H9 (cell line): ENCODE data around the gene SOHLH1. TPM values are rescaled to one million over a fixed set of nuclear protein-coding genes. Genes with fewer than 3 reads are reported as not detected.

Source experiments
- DNase-seq: peaks from one replicate; pipeline ENCODE4 v3.0.0-alpha.2; 2017
- H2AFZ ChIP-seq: one replicate; pipeline ENCODE4 v1.6.1; 2013; ENCODE audit warnings: mild to moderate bottlenecking, low read length, control low read depth, moderate library complexity
- H2AK5ac ChIP-seq: 2 replicates; pipeline ENCODE4 v1.6.1; 2013; ENCODE audit warnings: low read length, control low read depth, mixed read lengths; ENCODE audit not compliant: insufficient read length
- H2BK120ac ChIP-seq: one replicate; pipeline ENCODE4 v1.6.1; 2013; ENCODE audit warnings: low read depth, mild to moderate bottlenecking, low read length, control low read depth, inconsistent platforms; ENCODE audit not compliant: poor library complexity, severe bottlenecking
- H2BK12ac ChIP-seq: 2 replicates; pipeline ENCODE4 v1.6.1; 2013; ENCODE audit warnings: low read length, control low read depth, mixed read lengths, low read depth; ENCODE audit not compliant: insufficient read length
- H2BK15ac ChIP-seq: 2 replicates; pipeline ENCODE4 v1.6.1; 2013; ENCODE audit warnings: low read depth, low read length, control low read depth
- H2BK20ac ChIP-seq: one replicate; pipeline ENCODE4 v1.6.1; 2013; ENCODE audit warnings: low read depth, mild to moderate bottlenecking, low read length, control low read depth, inconsistent platforms; ENCODE audit not compliant: poor library complexity, severe bottlenecking
- H2BK5ac ChIP-seq: 2 replicates; pipeline ENCODE4 v1.6.1; 2013; ENCODE audit warnings: low read length, control low read depth, mixed read lengths; ENCODE audit not compliant: insufficient read length
- H3K14ac ChIP-seq: 2 replicates; pipeline ENCODE4 v1.6.1; 2013; ENCODE audit warnings: low read length, control low read depth; ENCODE audit not compliant: insufficient read depth
- H3K18ac ChIP-seq: 2 replicates; pipeline ENCODE4 v1.6.1; 2013; ENCODE audit warnings: low read depth, mild to moderate bottlenecking, mixed read lengths, low read length, control low read depth; ENCODE audit not compliant: insufficient read length
- H3K23ac ChIP-seq: 2 replicates; pipeline ENCODE4 v1.6.1; 2013; ENCODE audit warnings: low read length, control low read depth, mixed read lengths, low read depth; ENCODE audit not compliant: insufficient read length
- H3K23me2 ChIP-seq: 2 replicates; pipeline ENCODE4 v1.6.1; 2013; ENCODE audit warnings: low read depth, mild to moderate bottlenecking, mixed read lengths, low read length, control low read depth; ENCODE audit not compliant: insufficient read length, poor library complexity, severe bottlenecking
- H3K27ac ChIP-seq: 2 replicates; pipeline ENCODE4 v1.5.1; 2013; ENCODE audit warnings: low read length, control low read depth, mixed read lengths, low read depth; ENCODE audit not compliant: insufficient read length
- H3K27me3 ChIP-seq: 2 replicates; pipeline ENCODE4 v1.6.1; 2013; ENCODE audit warnings: low read length, control low read depth, inconsistent platforms; ENCODE audit not compliant: insufficient read depth
- H3K4ac ChIP-seq: 2 replicates; pipeline ENCODE4 v1.6.1; 2013; ENCODE audit warnings: low read depth, mild to moderate bottlenecking, control low read depth, inconsistent platforms, low read length, moderate library complexity
- H3K4me1 ChIP-seq: 2 replicates; pipeline ENCODE4 v1.6.1; 2013; ENCODE audit warnings: low read length, control low read depth, inconsistent platforms; ENCODE audit not compliant: insufficient read depth
- H3K4me2 ChIP-seq: 2 replicates; pipeline ENCODE4 v1.6.1; 2013; ENCODE audit warnings: low read length, control low read depth, mixed read lengths; ENCODE audit not compliant: insufficient read length, insufficient read depth
- H3K56ac ChIP-seq: 2 replicates; pipeline ENCODE4 v1.6.1; 2013; ENCODE audit warnings: low read depth, mild to moderate bottlenecking, mixed read lengths, low read length, control low read depth; ENCODE audit not compliant: insufficient read length
- H3K79me1 ChIP-seq: 2 replicates; pipeline ENCODE4 v1.6.1; 2013; ENCODE audit warnings: low read depth, mild to moderate bottlenecking, moderate library complexity, low read length, control low read depth, inconsistent platforms; ENCODE audit not compliant: insufficient read depth, poor library complexity, severe bottlenecking
- H3K79me2 ChIP-seq: 2 replicates; pipeline ENCODE4 v1.6.1; 2013; ENCODE audit warnings: low read length, control low read depth, inconsistent platforms; ENCODE audit not compliant: insufficient read depth
- H3K9ac ChIP-seq: 2 replicates; pipeline ENCODE4 v1.6.1; 2013; ENCODE audit warnings: low read length, control low read depth, mixed read lengths; ENCODE audit not compliant: insufficient read length; ENCODE audit errors: extremely low read depth
- H3K9me3 ChIP-seq: one replicate; pipeline ENCODE4 v1.6.1; 2013; ENCODE audit warnings: low read depth, low read length, inconsistent platforms; ENCODE audit not compliant: control insufficient read depth
- H3T11ph ChIP-seq: one replicate; pipeline ENCODE4 v1.6.1; 2013; ENCODE audit warnings: mild to moderate bottlenecking, low read length, control low read depth, inconsistent platforms
- H4K20me1 ChIP-seq: one replicate; pipeline ENCODE4 v1.6.1; 2013; ENCODE audit not compliant: control insufficient read depth, insufficient read length, insufficient read depth
- H4K5ac ChIP-seq: 2 replicates; pipeline ENCODE4 v1.6.1; 2013; ENCODE audit warnings: low read depth, mild to moderate bottlenecking, mixed read lengths, low read length, control low read depth; ENCODE audit not compliant: insufficient read length
- H4K8ac ChIP-seq: replicated peaks from 2 replicates; pipeline ENCODE4 v1.6.1; 2013; ENCODE audit warnings: low read length, control low read depth, mixed read lengths, low read depth; ENCODE audit not compliant: insufficient read length
- H4K91ac ChIP-seq: 2 replicates; pipeline ENCODE4 v1.6.1; 2013; ENCODE audit warnings: low read depth, mild to moderate bottlenecking, moderate library complexity, mixed read lengths, low read length, control low read depth; ENCODE audit not compliant: insufficient read length
- H3K27ac Mint-ChIP-seq, 3 experiments: 2 replicates in 2 of 3; 3 replicates in 1 of 3; pipeline ENCODE4 v1.8.0; 2020 to 2021; ENCODE audit warnings: mixed read lengths in 3 of 3, mild to moderate bottlenecking in 1 of 3, moderate library complexity in 1 of 3
- H3K27me3 Mint-ChIP-seq: 2 replicates; pipeline ENCODE4 v1.8.0; 2021; ENCODE audit warnings: low read depth, mild to moderate bottlenecking, moderate library complexity, mixed read lengths
- H3K36me3 Mint-ChIP-seq, 3 experiments: 2 replicates in 2 of 3; 3 replicates in 1 of 3; pipeline ENCODE4 v1.8.0; 2020 to 2021; ENCODE audit warnings: low read depth in 3 of 3, mixed read lengths in 3 of 3; ENCODE audit not compliant: insufficient read depth in 1 of 3
- H3K4me1 Mint-ChIP-seq, 2 experiments: 2 replicates each; pipeline ENCODE4 v1.8.0; 2020; ENCODE audit warnings: mixed read lengths in 2 of 2
- H3K4me3 Mint-ChIP-seq, 2 experiments: 2 replicates in 1 of 2; 3 replicates in 1 of 2; pipeline ENCODE4 v1.8.0; 2020 to 2021; ENCODE audit warnings: mild to moderate bottlenecking in 2 of 2, mixed read lengths in 2 of 2, moderate library complexity in 1 of 2
- H3K9me3 Mint-ChIP-seq, 2 experiments: 2 replicates in 1 of 2; 3 replicates in 1 of 2; pipeline ENCODE4 v1.8.0; 2020; ENCODE audit warnings: mild to moderate bottlenecking in 2 of 2, mixed read lengths in 2 of 2, moderate library complexity in 1 of 2
- WGBS: extraction: QIAGEN DNeasy Blood & Tissue Kit; methylation state at CpG from one replicate; pipeline ENCODE4 v1.1.7; 2013; ENCODE audit warnings: missing lambda C conversion rate, low lambda C conversion rate, mixed read lengths; ENCODE audit not compliant: insufficient read length; ENCODE audit errors: extremely low coverage; 5-methylcytosine and 5-hydroxymethylcytosine counted together
- total RNA-seq: library from RNA; stranded (reverse); gene quantifications from 2 replicates; pipeline ENCODE4 v1.2.1, GENCODE V29; 2021
- TF ChIP-seq, protein P1 (sequence below): fragments of 200-600 bp; sonication (generic); conservative IDR thresholded peaks from 3 replicates; pipeline ENCODE4 v1.8.0; 2021; ENCODE audit warnings: antibody characterized with exemption, mild to moderate bottlenecking

SOHLH1 gene
- total RNA-seq, 1 experiment from 2014 or later = not detected

DNA sequence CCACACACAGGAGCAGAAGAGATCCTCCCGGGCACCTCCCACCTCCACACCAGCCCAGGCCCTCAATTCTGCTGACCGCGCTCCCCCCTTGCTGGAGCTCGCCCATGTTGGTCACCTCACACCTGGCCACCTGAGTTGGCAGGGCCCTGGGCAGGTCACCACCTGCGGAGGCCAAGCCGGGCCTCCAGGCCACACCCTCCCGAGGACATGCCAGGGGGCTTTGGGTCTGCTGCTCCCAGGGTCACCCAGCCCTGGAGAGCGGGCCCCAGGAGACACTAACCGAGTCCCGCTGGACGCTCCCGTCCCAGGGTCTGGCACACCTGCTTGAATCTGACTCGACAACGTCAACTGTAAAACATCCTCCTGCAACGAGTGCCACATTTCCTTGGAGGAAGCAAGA lies 2.1 kb downstream of the SOHLH1 start:
- H3K14ac ChIP-seq = no peak overlapping the region
- DNase-seq = no peak
- H4K5ac ChIP-seq = no peak overlapping the region
- H4K91ac ChIP-seq = no peak overlapping the region
- H3K27me3 Mint-ChIP-seq = peaks cover 4% of the 10 kb centered on the region
- no peaks in the 10 kb centered on the region for H3K79me1 ChIP-seq
- H3K9me3 Mint-ChIP-seq = no peaks in the 10 kb centered on the region
- H3K27ac ChIP-seq = no peak overlapping the region
- H3K79me2 ChIP-seq = no peaks in the 10 kb centered on the region
- no peaks in the 10 kb centered on the region for H3K27me3 ChIP-seq
- H3K4me1 ChIP-seq = no peaks in the 10 kb centered on the region
- no peaks in the 10 kb centered on the region for H4K20me1 ChIP-seq
- H2BK20ac ChIP-seq = no peak overlapping the region
- H2BK12ac ChIP-seq = no peak overlapping the region
- no peak overlapping the region for H3T11ph ChIP-seq
- H3K4ac ChIP-seq = no peak overlapping the region
- no peak overlapping the region for H3K4me3 Mint-ChIP-seq
- H3K23me2 ChIP-seq = no peaks in the 10 kb centered on the region
- H3K23ac ChIP-seq = no peak overlapping the region
- H3K9me3 ChIP-seq = no peaks in the 10 kb centered on the region
- no peak overlapping the region for H2AFZ ChIP-seq
- no peak overlapping the region for H3K27ac Mint-ChIP-seq
- peaks cover 3 to 9% of the 10 kb centered on the region in 2 experiments; a peak in 2 of 4 replicates for H3K4me1 Mint-ChIP-seq
- no peak overlapping the region for H3K9ac ChIP-seq
- H3K36me3 Mint-ChIP-seq = no peaks in the 10 kb centered on the region
- WGBS = no CpG with 5 or more reads among the region's 15 CpGs
- H2BK5ac ChIP-seq = no peak overlapping the region
- no peak overlapping the region for H2BK120ac ChIP-seq
- no peak overlapping the region for H3K4me2 ChIP-seq
- no peak overlapping the region for H3K18ac ChIP-seq
- no peak overlapping the region for H2BK15ac ChIP-seq
- H4K8ac ChIP-seq = no peak overlapping the region
- TF ChIP-seq, protein P1, sequence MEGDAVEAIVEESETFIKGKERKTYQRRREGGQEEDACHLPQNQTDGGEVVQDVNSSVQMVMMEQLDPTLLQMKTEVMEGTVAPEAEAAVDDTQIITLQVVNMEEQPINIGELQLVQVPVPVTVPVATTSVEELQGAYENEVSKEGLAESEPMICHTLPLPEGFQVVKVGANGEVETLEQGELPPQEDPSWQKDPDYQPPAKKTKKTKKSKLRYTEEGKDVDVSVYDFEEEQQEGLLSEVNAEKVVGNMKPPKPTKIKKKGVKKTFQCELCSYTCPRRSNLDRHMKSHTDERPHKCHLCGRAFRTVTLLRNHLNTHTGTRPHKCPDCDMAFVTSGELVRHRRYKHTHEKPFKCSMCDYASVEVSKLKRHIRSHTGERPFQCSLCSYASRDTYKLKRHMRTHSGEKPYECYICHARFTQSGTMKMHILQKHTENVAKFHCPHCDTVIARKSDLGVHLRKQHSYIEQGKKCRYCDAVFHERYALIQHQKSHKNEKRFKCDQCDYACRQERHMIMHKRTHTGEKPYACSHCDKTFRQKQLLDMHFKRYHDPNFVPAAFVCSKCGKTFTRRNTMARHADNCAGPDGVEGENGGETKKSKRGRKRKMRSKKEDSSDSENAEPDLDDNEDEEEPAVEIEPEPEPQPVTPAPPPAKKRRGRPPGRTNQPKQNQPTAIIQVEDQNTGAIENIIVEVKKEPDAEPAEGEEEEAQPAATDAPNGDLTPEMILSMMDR = no peak
- no peak overlapping the region for H2AK5ac ChIP-seq
- H3K56ac ChIP-seq = no peak overlapping the region
